ENCODE data around the gene RBFOX1. TPM values are rescaled to one million over a fixed set of nuclear protein-coding genes. Genes with fewer than 3 reads are reported as not detected.

RBFOX1 gene
- total RNA-seq, 1 experiment from 2014 or later: not detected

DNA sequence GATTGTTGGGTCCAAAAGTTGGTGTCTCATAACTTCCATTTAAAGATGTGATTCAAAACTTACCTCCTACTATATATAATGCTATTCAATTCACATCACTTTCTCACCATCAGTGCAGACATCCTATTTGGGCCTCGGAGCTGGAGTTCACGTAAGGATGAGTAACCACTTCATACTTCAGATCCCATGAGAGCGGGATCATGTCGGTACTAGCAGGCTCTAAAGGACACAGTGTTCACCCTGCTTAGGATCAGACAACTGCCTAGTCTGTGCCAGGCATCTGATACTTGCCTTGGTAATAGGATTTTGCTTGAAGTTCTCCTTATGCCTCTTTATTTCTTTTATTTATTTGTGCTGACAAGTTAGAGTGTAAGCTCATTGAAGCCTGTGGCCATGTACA, 39.5 kb downstream of the RBFOX1 start:
- no peak for DNase-seq (ENCODE audit: low read depth)

DNA sequence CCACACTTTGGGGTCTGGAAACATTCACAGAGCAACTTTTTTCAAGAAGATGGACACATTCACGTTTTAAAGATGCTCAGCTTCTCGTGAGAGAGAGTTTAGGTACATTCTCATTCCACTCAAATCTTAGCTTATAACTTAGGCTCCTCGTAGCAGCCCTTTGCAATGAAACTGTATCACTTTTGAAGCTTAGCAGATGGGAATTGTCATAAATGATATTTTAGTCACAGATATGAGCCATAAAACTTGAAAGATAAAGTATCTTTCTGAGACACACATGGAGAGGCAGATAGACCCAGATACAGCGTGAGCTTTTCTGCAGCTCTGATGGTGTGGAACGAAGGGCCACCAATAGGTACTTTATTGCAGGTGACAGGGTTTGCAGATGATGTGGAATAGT, 41.1 kb downstream of the RBFOX1 start:
- no peak for DNase-seq (ENCODE audit: low read depth)

DNA sequence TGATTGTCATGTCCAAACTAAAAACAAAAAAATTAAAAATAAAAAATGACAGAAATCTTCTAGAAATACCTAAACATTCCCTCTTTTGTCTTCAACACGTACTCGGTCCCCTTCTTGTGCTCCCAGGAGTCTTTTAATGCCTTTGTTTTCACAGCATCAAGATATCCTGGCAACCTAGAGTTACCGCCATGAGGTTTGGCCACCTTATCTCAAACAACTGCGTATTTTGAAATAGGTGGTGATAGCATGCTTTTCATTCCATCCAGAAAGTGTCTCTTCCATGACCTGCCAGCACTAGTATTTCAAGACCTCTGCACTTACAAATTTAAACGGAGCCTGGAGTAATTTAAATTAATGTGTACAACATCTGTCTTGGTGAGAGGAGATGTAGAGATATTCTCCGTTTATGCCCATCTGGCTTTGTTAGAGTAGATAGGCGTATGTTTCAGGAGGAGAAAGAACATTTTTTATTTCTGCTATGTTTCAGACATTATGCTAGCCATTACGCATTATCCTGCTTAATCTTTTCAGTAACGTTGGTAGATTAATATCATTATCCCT, 42.0 kb downstream of the RBFOX1 start:
- no peak for DNase-seq (ENCODE audit: low read depth)

DNA sequence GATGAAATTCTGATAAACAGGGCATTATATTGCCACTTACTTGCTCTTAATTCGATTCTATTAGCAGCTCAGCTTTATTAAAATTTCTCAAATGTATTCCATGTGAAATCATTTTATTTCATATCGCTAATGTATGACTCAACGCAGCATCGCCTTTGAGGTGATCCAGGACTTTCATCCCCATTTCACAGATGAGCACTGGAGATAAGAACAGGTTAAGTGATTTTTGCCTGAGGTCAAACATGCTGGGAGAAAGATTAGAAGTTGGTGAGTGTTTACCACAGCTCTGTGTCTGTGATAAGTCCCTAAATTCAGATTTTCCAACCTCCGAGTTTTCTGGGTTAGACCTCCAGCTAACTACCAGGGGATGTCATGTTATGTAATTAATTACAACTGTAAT, 43.6 kb downstream of the RBFOX1 start:
- no peak for DNase-seq (ENCODE audit: low read depth)

DNA sequence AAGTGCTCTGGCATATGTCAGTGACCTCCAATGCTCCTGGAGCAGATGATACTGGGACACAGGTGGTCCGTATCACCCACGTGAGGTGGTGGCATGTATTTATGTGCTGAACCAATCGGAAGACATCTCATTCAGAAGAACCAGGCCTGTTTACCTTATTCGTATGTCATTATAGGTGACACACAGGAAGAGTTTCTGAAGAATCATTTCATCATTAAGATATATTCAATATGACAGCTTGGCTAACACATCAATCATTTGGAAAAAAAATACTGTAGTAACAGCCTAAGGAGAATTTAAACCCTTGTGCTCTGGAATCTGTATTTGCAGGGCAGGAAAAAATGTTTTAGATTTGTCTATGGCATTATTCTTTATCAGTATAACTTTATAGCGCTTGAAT, 44.6 kb downstream of the RBFOX1 start:
- DNase-seq (ENCODE audit: low read depth): no peak

DNA sequence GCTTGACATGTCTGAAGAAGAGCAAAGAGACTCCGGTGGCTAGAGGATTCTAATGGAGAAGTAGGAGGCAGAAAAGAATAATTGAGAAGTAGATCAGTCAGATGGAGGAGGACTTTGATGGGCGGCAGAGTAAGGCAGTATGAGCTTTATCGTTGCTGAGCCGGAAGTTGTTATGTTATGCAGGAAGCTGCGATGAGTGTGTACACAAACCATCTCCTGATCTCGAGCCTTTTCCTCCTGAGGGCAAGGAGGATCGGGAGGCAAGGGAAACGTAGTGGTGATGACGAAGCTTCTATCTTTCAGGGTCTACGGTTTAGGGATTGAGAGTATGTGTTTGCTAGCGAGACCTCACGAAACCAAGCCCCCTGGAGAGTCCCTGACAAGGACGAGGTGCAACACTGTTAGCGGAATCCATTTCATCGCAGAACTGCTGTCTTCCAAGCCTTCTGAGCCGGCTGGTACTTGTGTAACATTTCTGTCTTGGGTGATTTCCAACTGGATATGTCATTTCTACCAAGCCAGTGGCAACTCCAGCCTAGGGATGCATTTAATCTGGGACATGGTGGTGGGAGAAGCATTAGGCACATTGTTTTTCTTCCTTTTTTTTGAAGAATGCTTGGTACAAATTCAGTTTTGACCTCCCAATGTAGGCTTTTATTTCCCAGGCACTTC, 45.5 kb downstream of the RBFOX1 start:
- DNase-seq (ENCODE audit: low read depth): peak; percentile 37

DNA sequence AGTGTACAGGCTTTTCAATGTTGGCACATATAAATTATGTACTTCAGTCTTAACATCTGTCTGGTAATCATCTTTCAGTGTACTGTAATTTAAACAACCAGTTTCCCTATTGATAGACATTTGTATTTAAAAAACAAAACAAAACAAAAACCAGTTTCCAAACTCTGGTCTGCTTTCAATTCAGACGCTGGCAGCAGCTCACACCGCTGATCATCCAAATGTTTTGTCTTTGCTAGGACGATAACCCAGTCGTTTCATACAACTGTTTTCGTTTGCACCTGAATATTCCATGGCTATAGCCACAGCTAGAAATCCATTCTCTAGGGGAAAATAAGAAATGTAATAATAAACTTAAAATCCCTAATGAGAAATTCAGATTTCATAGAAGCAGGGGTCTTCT, 47.8 kb downstream of the RBFOX1 start:
- DNase-seq (ENCODE audit: low read depth): no peak

DNA sequence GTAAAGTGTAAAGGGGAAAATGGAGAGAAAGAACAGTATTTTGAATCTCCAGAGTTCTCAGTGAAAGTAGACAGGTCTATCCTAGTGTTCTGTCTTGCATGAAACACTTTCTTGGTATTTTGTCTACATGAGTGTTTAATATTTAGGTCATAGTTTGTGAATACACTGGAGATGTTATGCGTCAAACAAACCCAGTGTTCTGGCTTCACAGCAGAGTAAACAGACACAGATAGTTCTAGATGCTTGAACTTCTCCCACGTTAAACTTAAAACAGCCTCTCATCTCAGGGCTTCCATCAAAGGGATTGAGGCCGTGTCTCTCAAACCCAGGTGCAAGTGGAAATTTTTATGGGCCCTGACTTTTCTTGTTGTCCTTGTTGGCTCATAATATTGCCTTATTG, 48.3 kb downstream of the RBFOX1 start:
- DNase-seq (ENCODE audit: low read depth): no peak

DNA sequence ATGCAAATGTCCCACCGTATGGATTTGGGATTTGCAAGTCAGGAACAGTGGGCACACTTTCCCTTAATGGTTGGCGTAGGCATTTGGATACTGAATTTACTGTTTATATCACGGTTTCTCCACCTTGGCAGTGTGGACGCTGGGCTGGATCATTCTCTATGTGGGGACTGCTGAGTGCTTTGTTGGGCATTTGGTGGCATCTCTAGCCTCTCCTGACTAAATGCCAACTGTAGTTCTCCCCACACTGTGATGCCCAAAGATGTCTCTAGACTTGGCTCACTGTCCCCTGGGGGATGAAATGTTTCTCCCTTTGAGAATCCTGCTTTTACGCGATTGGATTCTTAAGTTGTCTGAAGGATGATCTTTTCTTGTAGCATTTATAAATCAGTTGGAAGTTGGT, 49.0 kb downstream of the RBFOX1 start:
- DNase-seq (ENCODE audit: low read depth): no peak

DNA sequence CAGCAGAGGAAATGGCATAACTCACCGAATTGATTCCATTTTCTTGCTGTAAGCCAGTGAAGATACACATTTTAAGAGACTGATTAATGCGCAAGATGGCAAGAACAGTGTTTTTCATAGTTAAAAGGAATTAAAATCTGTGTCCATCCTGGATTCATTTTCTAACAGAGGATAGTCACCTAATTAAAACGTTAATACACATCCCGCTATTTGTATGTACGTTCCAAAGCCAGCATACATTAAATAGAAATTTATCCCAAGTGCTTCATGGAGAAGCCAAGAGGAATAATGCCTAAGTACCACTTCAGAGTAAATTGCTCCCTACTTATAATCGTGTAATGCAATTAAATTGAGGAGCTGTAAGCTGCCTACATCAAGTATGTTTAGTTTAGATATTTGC, 49.9 kb downstream of the RBFOX1 start:
- DNase-seq (ENCODE audit: low read depth): no peak

DNA sequence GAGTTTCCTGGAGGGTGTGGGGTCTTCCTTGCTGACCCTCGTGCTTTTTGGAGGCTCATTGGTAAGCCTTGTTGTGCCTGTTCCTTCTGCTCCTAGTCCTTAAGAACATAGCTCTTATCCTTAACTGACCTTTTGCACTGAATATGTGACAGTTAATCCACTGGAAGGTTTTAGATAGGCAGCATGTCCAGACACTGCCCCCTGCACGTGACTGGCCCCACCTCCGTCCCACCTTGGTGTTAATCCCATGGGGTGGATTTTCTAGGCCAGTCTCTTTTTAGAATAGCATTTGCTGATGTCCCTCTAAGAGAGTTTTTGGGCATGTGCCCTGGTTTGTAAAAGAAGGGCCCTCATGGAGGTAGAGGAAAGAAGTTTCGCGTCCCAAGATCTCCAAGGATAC, 58.3 kb downstream of the RBFOX1 start:
- no peak for DNase-seq (ENCODE audit: low read depth)

DNA sequence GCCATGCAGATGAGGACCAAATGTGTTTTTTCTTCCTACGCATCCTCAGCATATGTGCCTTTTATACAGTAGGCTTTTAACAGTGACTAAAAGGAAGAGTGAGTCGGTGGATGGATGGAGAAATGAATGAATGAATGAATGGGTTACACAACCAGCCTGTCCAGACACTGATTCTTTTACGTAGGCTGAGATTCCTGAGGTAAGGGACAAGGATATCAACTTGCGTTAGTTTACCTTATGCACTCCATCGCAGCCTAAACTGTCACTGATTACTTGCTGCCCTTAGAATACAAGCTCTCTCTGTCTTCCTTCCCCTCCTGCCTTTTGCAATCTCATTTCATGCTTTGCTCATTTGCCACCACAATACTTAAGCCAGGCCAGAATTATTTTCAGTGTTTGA, 59.0 kb downstream of the RBFOX1 start:
- DNase-seq (ENCODE audit: low read depth): no peak

DNA sequence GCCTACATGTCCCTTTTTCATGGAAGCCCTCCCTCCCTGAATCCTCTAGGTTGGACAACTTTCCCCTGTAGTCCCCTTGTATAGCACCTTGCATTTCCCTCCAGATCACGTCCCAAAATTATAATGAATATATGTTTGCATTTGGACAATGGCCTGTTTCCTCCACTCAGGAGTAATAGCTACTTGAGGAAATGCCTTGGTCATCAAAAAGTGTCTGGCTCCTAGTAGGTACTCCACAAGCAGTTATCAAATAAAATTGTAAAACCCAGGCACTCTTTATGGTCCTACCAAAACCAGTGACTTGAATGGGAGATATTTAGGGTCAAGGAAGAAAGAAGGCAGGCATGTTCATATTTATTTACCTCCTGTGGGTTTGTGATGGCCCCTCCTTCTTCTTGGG, 59.6 kb downstream of the RBFOX1 start:
- no peak for DNase-seq (ENCODE audit: low read depth)

DNA sequence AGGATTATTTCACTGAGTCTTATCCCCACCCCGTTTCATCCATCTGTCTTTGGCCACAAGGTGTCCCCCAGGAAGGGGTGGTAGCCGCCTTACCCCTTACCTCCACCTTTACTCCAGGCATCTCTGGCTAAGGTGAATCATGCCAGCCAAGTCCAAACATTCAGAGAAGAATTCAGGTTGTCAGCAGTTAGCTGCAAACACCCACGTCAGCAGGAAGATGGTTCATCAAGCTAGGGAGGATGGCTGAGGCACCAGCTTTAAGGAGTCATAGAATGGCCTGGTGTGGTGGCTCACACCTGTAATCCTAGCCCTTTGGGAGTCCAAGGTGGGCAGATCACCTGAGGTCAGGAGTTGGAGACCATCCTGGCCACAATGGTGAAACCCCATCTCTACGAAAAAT, 61.0 kb downstream of the RBFOX1 start:
- no peak for DNase-seq (ENCODE audit: low read depth)

DNA sequence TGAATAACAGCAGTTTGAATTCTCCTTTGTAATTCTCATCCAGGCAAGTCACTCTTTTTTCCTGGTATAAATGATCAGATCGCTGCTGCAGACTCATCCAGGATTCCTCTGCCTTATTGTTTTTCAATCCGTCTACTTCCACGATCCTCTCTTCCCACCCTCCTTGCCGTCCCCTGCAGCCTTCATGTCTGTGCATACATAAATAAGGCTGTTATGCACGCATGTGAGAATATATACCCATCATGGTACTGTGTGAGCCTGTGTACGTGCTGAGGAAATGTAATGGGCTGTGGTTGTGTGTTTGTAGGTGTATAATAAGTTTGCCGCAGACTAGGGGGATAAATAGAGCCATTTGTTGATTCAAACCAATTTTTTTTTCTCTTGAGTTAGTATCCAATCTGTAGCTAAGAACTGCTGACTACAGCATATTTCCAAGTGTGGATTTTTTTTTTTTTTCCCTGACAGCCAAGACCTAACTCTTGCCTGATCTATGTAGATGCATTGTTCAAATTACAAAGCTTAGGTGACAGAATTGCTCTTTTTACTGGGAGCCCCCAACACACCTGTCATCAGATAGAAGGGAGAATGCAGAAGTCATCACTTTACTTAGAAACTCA, 62.2 kb downstream of the RBFOX1 start:
- DNase-seq (ENCODE audit: low read depth): no peak

DNA sequence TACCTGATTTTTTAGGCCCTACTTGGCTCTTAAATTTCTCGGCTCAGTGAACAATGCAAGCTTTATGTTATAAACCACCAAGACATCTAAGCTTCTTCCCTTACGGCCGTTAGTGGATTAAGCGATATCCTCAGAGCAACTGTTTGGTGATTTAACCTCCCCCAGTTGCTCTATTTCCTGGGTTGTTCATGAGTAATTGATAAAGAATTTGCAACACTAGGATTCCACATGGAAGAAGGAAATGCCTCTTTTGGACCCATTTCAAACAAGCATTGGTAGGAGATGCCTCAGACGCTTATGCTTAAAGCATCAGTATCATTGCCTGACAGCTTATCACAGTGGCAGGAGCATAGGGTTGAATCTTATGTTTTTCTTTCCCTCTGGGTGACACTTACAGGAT, 65.3 kb downstream of the RBFOX1 start:
- peak; percentile 96 for DNase-seq (ENCODE audit: low read depth)

DNA sequence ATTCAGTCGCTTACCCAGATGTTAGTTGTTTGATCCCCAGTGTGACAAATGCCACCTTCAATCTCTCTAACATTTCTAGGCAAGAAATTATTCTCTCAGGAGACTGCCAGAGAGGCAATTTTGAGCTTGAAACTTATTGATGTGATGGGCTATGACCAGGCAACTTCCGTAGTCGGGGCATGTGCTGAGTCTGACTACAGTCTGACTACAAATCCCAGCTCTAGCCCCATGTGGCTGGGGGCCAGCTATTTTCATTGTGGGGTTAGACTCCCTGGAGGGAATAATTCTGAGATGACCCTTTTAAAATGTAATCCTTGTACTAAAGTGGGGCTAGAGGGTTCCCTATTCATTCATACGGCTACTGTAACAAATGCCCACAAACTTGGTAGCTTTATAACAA, 65.9 kb downstream of the RBFOX1 start:
- DNase-seq (ENCODE audit: low read depth): peak; percentile 33

DNA sequence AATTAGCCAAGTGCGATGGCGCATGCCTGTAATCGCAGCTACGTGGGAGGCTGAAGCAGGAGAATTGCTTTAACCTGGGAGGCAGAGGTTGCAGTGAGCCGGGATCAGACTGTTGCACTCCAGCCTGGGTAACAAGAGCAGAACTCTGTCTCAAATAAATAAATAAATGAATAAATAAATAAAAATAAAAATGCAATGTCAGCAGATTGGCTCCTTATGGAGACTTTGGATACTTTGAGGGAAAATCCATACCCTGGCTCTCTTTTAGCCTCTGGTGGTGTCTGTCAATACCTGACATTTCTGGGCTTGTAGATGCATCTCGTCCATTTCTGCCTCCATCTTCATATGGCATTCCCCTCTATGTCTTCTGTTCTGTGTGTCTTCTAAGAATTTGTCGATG, 66.7 kb downstream of the RBFOX1 start:
- DNase-seq (ENCODE audit: low read depth): no peak

DNA sequence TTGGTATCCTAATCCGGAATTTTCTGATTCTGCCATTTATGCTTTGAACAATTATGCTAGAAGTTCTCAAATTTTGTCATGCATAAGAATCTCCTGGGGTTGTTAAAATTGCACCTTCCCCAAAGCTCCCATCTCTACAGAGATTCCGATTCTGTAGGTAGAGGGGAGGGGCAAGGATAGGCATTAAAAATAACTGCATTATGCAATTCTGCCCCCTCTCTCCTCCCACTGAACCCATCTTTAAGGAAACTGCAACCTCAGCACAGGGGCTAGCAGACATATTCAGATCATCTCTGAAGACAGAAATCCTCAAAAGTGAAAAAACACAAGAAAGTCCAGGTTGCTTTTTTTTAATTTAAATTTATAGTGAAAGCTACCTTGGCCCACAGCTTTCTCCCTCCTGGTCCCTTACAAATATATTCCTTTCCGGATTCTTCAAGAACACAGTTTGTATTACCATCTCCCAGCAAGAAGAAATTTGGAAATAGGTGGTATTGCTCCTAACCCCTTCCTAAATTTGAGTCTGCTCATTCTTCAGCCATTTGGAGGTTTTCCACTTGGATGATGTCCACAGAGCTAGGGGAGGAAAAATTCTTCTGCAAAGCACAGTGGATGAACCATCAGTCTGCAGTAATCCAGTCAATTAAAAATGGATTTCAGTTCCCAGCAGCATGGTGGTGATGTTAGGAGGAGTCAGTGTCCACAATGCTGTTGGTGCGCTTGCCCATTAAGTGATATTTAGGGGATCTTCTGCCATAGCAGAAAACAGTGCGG, 67.7 kb downstream of the RBFOX1 start:
- no peak for DNase-seq (ENCODE audit: low read depth)

DNA sequence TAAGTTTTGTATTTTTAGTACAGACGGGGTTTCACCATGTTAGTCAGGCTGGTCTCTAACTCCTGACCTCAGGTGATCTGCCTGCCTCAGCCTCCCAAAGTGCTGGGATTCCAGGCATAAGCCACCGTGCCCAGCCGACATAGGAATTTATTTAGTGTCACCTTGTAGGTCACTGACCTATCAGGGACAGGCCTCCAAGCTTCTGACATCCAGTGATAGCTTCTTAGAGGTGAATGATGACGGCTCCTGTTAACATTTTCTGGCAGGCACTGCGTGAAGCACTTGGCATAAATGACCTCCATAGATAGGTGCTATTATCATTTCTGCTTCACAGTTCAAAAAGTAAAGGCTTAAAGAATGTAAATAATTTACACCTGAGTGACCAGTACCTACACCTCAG, 71.6 kb downstream of the RBFOX1 start:
- no peak for DNase-seq (ENCODE audit: low read depth)

DNA sequence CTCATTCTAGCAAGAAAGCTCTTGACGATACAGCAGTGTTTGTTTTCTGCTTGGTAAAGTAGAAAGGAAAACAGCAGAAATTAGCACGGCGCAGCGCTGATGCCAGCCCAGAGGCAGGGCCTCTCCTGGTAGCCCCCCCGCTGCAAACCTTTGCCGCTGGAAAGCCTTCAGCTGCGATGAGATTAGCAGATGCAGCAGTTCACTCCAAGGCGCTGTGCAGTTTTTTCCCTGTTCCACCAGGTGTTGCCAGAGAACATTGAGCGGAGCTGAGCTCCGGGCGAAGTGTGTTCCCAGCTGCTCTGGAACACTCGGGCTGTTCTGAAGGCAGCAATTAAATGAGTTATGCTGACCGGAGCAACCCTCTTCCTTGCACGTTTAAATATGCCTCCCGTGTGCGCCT, 72.5 kb downstream of the RBFOX1 start:
- DNase-seq (ENCODE audit: low read depth): peak; percentile 65

DNA sequence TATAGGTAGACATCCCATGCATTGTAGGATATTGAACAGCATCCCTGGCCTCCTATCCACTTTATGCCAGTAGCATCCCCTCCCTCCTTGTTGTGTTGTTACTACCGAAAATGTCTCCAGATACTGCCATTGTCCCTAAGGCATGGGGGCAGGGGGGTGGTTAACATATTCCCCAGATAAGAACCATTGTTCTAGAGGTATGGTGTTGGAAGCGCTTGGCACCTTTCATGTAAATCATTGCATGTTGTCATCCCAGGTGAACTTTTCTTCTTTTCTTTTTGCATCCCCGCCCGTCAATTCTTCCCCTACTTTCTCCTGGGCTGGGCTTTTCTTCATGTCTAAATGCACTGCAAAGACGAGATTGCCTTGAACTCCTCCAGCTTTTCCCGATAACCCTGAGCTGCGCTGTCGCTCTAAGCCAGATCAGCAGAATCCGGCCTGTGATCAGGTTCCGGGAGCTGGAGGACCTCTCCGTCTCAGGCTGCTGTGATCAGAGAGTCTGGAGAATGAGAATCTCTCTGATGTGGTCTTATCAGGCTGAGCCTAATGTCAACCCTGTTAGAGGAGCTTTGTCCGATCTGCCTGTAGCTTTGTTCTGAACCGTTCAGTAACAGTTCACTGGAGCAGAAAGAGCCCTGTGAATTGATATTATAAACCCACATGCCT, 76.2 kb downstream of the RBFOX1 start:
- no peak for DNase-seq (ENCODE audit: low read depth)

Data from HT1080 (cell line).